HepG2 (cell line): ENCODE results near the gene SPC24. TPM values are rescaled to one million over a fixed set of nuclear protein-coding genes. Genes with fewer than 3 reads are reported as not detected.

Experiments
- ARID5B ChIP-seq: IDR thresholded peaks from 2 replicates; pipeline ENCODE4 v1.4.0; 2020; ENCODE audit warnings: mild to moderate bottlenecking, missing genetic modification reagents
- DRAP1 ChIP-seq: IDR thresholded peaks from 2 replicates; pipeline ENCODE4 v1.6.1; 2016; ENCODE audit warnings: missing genetic modification reagents, missing compliant biosample characterization
- KAT8 ChIP-seq: IDR thresholded peaks from 2 replicates; pipeline ENCODE4 v1.6.1; 2016; ENCODE audit warnings: missing genetic modification reagents, missing compliant biosample characterization
- KMT2A ChIP-seq: sonication (generic); formaldehyde crosslinking; IDR thresholded peaks from 2 replicates; pipeline ENCODE4 v1.4.0; 2020; ENCODE audit warnings: missing genetic modification reagents
- SP2 ChIP-seq: sonication (generic); formaldehyde crosslinking; IDR thresholded peaks from 2 replicates; pipeline ENCODE4 v1.5.1; 2020; ENCODE audit warnings: mild to moderate bottlenecking, missing genetic modification reagents
- STAT5B ChIP-seq: sonication (generic); formaldehyde crosslinking; IDR thresholded peaks from 2 replicates; pipeline ENCODE4 v1.4.0; 2020; ENCODE audit warnings: missing genetic modification reagents
- THAP9 ChIP-seq: sonication (generic); formaldehyde crosslinking; IDR thresholded peaks from 2 replicates; pipeline ENCODE4; 2020; ENCODE audit warnings: missing genetic modification reagents, mild to moderate bottlenecking, borderline replicate concordance
- ZBTB3 ChIP-seq: sonication (generic); formaldehyde crosslinking; IDR thresholded peaks from 2 replicates; pipeline ENCODE4 v1.4.0; 2020; ENCODE audit warnings: low read depth, mild to moderate bottlenecking, moderate library complexity, missing genetic modification reagents, borderline replicate concordance
- ZBTB7A ChIP-seq: sonication (generic); formaldehyde crosslinking; IDR thresholded peaks from 2 replicates; pipeline ENCODE4 v1.8.0; 2022; ENCODE audit warnings: mild to moderate bottlenecking, missing genetic modification reagents
- ZFP62 ChIP-seq: sonication (generic); formaldehyde crosslinking; IDR thresholded peaks from 2 replicates; pipeline ENCODE4 v1.4.0; 2020; ENCODE audit warnings: missing genetic modification reagents
- ZNF180 ChIP-seq: sonication (generic); formaldehyde crosslinking; IDR thresholded peaks from 2 replicates; pipeline ENCODE4 v1.4.0; 2020; ENCODE audit warnings: low read depth, missing genetic modification reagents, borderline replicate concordance
- ZNF263 ChIP-seq: sonication (generic); formaldehyde crosslinking; IDR thresholded peaks from 2 replicates; pipeline ENCODE4 v1.4.0; 2020; ENCODE audit warnings: missing genetic modification reagents
- ZNF713 ChIP-seq: sonication (generic); formaldehyde crosslinking; IDR thresholded peaks from 2 replicates; pipeline ENCODE4 v1.4.0; 2020; ENCODE audit warnings: mild to moderate bottlenecking, missing genetic modification reagents
- polyA plus RNA-seq, 8 experiments: library from polyadenylated mRNA; depleted of rRNA in 3 of 8; stranded (reverse) in 7 of 8; unstranded in 1 of 8; fragments of >200 nt; fragmentation: Illumina TruSeq in 4 of 8; extraction: Trizol in 4 of 8; gene quantifications; 2 replicates each; pipeline versions ENCODE4 v1.2.1 to v1.2.3, GENCODE V29; 2011 to 2016; ENCODE audit warnings: low read depth in 4 of 8, missing spikeins in 1 of 8, mixed read lengths in 1 of 8; ENCODE audit not compliant: insufficient read depth in 1 of 8
- total RNA-seq, 5 experiments: library from RNA; depleted of rRNA; stranded (reverse); fragments of >200 nt; fragmentation: Illumina TruSeq; extraction: Trizol; gene quantifications; 2 replicates each; pipeline ENCODE4 v1.2.3, GENCODE V29; 2016; ENCODE audit warnings: low read depth in 1 of 5
- TF ChIP-seq, protein P1 (sequence below): sonication (generic); formaldehyde crosslinking; IDR thresholded peaks from 2 replicates; pipeline ENCODE4 v1.8.0; 2022; ENCODE audit warnings: missing genetic modification reagents, mild to moderate bottlenecking, inconsistent platforms, borderline replicate concordance
- TF ChIP-seq, protein P2 (sequence below), 2 experiments: IDR thresholded peaks; 2 replicates each; pipeline ENCODE4 v1.6.1; 2011 to 2012; ENCODE audit warnings: low read length in 2 of 2, borderline replicate concordance in 1 of 2, low read depth in 1 of 2, mild to moderate bottlenecking in 1 of 2, moderate library complexity in 1 of 2

The SPC24 gene
- total and polyA plus RNA-seq, 2 of the 13 experiments (the other 11 are each of a cell fraction or from before 2014, with no cell fraction given), result 10.0 to 46.2 TPM

- TF ChIP-seq, protein P1, sequence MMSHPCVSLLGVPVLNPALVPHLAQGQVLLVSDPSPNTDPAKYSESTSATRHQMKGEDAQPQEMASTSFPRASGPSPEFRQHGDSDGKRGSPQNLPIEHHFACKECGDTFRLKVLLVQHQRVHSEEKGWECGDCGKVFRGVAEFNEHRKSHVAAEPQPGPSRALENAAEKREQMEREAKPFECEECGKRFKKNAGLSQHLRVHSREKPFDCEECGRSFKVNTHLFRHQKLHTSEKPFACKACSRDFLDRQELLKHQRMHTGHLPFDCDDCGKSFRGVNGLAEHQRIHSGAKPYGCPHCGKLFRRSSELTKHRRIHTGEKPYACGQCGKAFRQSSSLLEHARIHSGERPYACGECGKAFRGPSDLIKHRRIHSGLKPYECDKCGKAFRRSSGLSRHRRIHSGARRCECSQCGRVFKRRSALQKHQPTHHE (CRISPR knock-in tag), result no peak
- no peak for TF ChIP-seq DRAP1 (CRISPR knock-in tag)
- TF ChIP-seq THAP9 (CRISPR knock-in tag), result peak; percentile 35; the same call in 1 of the 2 replicates
- 0 out of 2 replicates have a peak, but pooled peaks have one; percentile 59 for TF ChIP-seq ZBTB7A (CRISPR knock-in tag)
- no peak for TF ChIP-seq ZFP62
- TF ChIP-seq SP2 (CRISPR knock-in tag), result no peak
- TF ChIP-seq ZNF263 (CRISPR knock-in tag), result peak; percentile 90
- no peak for TF ChIP-seq STAT5B (CRISPR knock-in tag)
- TF ChIP-seq, protein P2, sequence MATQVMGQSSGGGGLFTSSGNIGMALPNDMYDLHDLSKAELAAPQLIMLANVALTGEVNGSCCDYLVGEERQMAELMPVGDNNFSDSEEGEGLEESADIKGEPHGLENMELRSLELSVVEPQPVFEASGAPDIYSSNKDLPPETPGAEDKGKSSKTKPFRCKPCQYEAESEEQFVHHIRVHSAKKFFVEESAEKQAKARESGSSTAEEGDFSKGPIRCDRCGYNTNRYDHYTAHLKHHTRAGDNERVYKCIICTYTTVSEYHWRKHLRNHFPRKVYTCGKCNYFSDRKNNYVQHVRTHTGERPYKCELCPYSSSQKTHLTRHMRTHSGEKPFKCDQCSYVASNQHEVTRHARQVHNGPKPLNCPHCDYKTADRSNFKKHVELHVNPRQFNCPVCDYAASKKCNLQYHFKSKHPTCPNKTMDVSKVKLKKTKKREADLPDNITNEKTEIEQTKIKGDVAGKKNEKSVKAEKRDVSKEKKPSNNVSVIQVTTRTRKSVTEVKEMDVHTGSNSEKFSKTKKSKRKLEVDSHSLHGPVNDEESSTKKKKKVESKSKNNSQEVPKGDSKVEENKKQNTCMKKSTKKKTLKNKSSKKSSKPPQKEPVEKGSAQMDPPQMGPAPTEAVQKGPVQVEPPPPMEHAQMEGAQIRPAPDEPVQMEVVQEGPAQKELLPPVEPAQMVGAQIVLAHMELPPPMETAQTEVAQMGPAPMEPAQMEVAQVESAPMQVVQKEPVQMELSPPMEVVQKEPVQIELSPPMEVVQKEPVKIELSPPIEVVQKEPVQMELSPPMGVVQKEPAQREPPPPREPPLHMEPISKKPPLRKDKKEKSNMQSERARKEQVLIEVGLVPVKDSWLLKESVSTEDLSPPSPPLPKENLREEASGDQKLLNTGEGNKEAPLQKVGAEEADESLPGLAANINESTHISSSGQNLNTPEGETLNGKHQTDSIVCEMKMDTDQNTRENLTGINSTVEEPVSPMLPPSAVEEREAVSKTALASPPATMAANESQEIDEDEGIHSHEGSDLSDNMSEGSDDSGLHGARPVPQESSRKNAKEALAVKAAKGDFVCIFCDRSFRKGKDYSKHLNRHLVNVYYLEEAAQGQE (IDR thresholded peaks at IDR 0.05; ENCODE audit: borderline replicate concordance in 1 of 2, low read depth in 1 of 2, low read length in 2 of 2), result no peak
- peak; percentile 23; the same call in 1 of the 2 replicates for TF ChIP-seq KAT8 (CRISPR knock-in tag)
- peak; percentile 31; the same call in 1 of the 2 replicates for TF ChIP-seq KMT2A (CRISPR knock-in tag)
- no peak for TF ChIP-seq ZNF713 (CRISPR knock-in tag)
- peak; percentile 32 for TF ChIP-seq ARID5B (CRISPR knock-in tag)
- TF ChIP-seq ZBTB3 (CRISPR knock-in tag), result no peak
- no peak for TF ChIP-seq ZNF180
Measured at GRCh38 chr19:11130824-11131455, 24.6 kb downstream of the SPC24 start (continued).
